Natural killer cell (primary cell): ENCODE results near the gene SLC5A10. TPM values are rescaled to one million over a fixed set of nuclear protein-coding genes. Genes with fewer than 3 reads are reported as not detected.
"Not testable (repeated sequence)": the region's sequence is repeated elsewhere in the genome, so short reads cannot be mapped to it uniquely, and the experiment has no call there.

Source experiments
- ATAC-seq, 3 donors: fragments of 150-1000 bp in 2 of 3; fragments of 200-7000 bp in 1 of 3; cut with Tn5 transposase; 1 replicate in 1 of 3; 2 replicates in 2 of 3; pipeline ENCODE4 v1.10.0; 2021; ENCODE audit warnings: mild to moderate bottlenecking in 2 of 3, moderate library complexity in 2 of 3
- DNase-seq, 2 donors: peaks; one replicate each; pipeline versions ENCODE4 v3.0.0 to v3.0.0-alpha.2; 2013 to 2021; ENCODE audit warnings: mixed read lengths in 1 of 2
- H3K27ac ChIP-seq: one replicate; pipeline ENCODE4 v1.5.1; 2013; ENCODE audit warnings: mild to moderate bottlenecking, low read length
- H3K27me3 ChIP-seq: one replicate; pipeline ENCODE4 v1.6.1; 2013; ENCODE audit warnings: low read length; ENCODE audit not compliant: control insufficient read depth, insufficient read depth
- H3K36me3 ChIP-seq: one replicate; pipeline ENCODE4 v1.6.1; 2013; ENCODE audit warnings: low read length; ENCODE audit not compliant: control insufficient read depth, insufficient read depth
- H3K4me1 ChIP-seq: one replicate; pipeline ENCODE4 v1.6.1; 2013; ENCODE audit warnings: low read length; ENCODE audit not compliant: control insufficient read depth, insufficient read depth
- H3K4me3 ChIP-seq: one replicate; pipeline ENCODE4 v1.5.1; 2013; ENCODE audit warnings: low read length
- H3K9me3 ChIP-seq: one replicate; pipeline ENCODE4 v1.6.1; 2013; ENCODE audit warnings: low read length; ENCODE audit not compliant: control insufficient read depth, insufficient read depth
- H3K27ac Mint-ChIP-seq, 2 donors: one replicate each; pipeline ENCODE4 v1.8.0; 2022; ENCODE audit warnings: mild to moderate bottlenecking in 2 of 2, mixed read lengths in 2 of 2, moderate library complexity in 1 of 2
- H3K27me3 Mint-ChIP-seq, 2 donors: one replicate each; pipeline ENCODE4 v1.8.0; 2022; ENCODE audit warnings: low read depth in 2 of 2, mixed read lengths in 2 of 2
- H3K36me3 Mint-ChIP-seq: one replicate; pipeline ENCODE4 v1.8.0; 2022; ENCODE audit warnings: mixed read lengths
- H3K4me1 Mint-ChIP-seq, 2 donors: one replicate each; pipeline ENCODE4 v1.8.0; 2022; ENCODE audit warnings: mixed read lengths in 2 of 2
- H3K4me3 Mint-ChIP-seq: one replicate; pipeline ENCODE4 v1.8.0; 2022; ENCODE audit warnings: mild to moderate bottlenecking, moderate library complexity, mixed read lengths
- H3K9me3 Mint-ChIP-seq, 2 donors: one replicate each; pipeline ENCODE4 v1.8.0; 2022; ENCODE audit warnings: mixed read lengths in 2 of 2
- WGBS: methylation state at CpG from one replicate; pipeline ENCODE4 v1.1.7; 2013; ENCODE audit warnings: missing lambda C conversion rate; ENCODE audit not compliant: insufficient coverage; 5-methylcytosine and 5-hydroxymethylcytosine counted together
- intact Hi-C: fragments of 100-400 bp; cut with micrococcal nuclease; formaldehyde crosslinking; loops from one replicate; pipeline ENCODE4 v1.14.2; 2022
- total RNA-seq, 4 donors: library from RNA; stranded (reverse); fragments of 120-200 nt in 1 of 4; gene quantifications; one replicate each; pipeline versions ENCODE4 v1.2.3 to v1.2.4, GENCODE V29; 2013 to 2022

SLC5A10 gene
- total RNA-seq, 3 donors from 2014 or later (not counting 1 experiment from before 2014, with no cell fraction given) = 0.28 TPM; not detected in 2

DNA sequence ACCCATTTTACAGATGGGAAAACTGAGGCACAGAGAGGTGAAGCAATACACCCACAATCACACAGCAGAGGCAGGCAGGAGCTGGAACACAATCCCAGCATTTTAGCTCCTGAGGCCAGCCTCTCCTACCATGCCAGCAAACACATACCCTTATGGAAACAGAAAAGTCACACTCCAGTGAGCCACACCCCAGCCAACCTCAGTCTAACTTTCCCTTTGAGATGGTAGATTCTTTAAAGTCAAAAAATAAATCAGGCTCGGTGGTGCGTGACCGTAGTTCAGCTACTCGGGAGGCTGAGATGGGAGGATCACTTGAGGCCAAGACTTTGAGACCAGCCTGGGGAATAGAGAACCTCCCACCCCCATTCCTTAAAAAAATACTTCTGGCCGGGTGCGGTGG, 84.2 kb downstream of the SLC5A10 start:
- intact Hi-C loops, H3K27ac Mint-ChIP-seq, H3K36me3 Mint-ChIP-seq, ATAC-seq, H3K36me3 ChIP-seq, H3K9me3 ChIP-seq, H3K4me3 ChIP-seq, H3K27ac ChIP-seq, H3K4me3 Mint-ChIP-seq, H3K4me1 ChIP-seq, H3K9me3 Mint-ChIP-seq, H3K27me3 Mint-ChIP-seq, H3K27me3 ChIP-seq, DNase-seq, H3K4me1 Mint-ChIP-seq: not testable (repeated sequence)
- WGBS = no CpG with 5 or more reads among the region's 6 CpGs

DNA sequence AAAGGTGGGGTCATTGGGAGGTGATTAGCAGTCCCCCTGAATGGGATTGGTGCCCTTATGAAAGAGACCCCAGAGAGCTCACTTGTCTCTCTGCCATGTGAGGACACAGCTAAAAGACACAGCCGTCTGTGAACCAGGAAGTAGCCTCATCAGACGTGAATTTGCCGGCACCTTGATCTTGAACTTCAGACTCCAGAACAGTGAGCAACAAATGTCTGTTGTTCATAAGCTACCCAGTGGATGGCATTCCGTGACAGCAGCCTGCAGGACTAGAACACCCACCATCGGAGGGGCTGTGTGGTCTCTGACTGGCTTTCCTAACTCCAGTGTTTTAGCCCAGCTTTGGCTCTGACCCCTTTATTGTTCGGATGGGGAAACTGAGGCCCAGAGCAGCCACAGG, 85.6 kb downstream of the SLC5A10 start:
- H3K9me3 ChIP-seq, H3K27me3 ChIP-seq, H3K9me3 Mint-ChIP-seq, H3K27ac ChIP-seq, intact Hi-C loops, DNase-seq, H3K4me1 ChIP-seq, H3K4me1 Mint-ChIP-seq, H3K4me3 Mint-ChIP-seq, ATAC-seq, H3K36me3 Mint-ChIP-seq, H3K27ac Mint-ChIP-seq, H3K27me3 Mint-ChIP-seq, H3K4me3 ChIP-seq, H3K36me3 ChIP-seq: not testable (repeated sequence)
- no CpG with 5 or more reads among the region's 6 CpGs for WGBS

DNA sequence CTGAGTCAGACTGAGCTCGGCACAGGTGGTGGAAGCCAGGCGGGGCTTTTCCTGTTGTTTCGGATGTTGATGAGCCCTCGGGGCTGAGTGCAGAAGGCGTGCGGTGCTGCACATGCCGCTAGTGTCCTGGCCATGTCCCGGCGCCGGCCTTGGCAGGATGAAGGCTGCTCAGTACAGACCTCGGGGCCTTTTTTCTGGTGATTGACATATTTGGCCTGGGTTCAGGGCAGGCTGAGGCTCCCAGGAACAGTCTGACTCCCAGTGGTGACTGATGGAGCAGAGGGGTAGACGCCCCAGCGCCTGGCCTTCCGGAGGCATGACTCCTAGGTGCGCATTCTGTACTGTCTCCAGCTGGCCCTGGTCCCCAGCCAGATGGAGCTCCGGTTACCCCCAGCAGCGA, 86.0 kb downstream of the SLC5A10 start:
- H3K36me3 ChIP-seq, H3K27ac Mint-ChIP-seq, H3K36me3 Mint-ChIP-seq, H3K27me3 Mint-ChIP-seq, H3K4me1 Mint-ChIP-seq, H3K9me3 ChIP-seq, DNase-seq, H3K27me3 ChIP-seq, H3K4me3 Mint-ChIP-seq, H3K27ac ChIP-seq, H3K9me3 Mint-ChIP-seq, H3K4me3 ChIP-seq, H3K4me1 ChIP-seq, intact Hi-C loops, ATAC-seq: not testable (repeated sequence)
- no CpG with 5 or more reads among the region's 17 CpGs for WGBS

DNA sequence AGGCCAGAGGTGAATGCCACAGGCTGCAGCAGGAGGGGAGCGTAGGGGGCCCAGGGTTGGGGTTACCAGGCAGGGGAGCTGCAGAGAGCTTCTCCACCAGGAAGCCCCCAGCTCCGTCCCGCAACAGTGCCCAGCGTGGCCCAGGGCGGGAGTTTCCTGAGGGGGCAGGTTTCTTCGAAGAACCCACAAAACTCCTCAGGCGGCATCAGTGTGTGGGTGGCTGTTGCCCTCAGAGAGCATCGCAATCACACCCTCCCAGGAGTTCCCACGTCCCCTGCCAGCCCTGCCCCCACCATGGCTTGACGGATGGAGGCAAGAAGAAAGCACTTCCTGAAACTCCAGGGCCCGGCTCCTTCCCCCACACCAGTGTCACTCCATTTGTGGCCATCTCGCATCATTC, 86.8 kb downstream of the SLC5A10 start:
- H3K27ac ChIP-seq, H3K27ac Mint-ChIP-seq, intact Hi-C loops, H3K27me3 ChIP-seq, H3K9me3 ChIP-seq, H3K9me3 Mint-ChIP-seq, H3K4me3 ChIP-seq, H3K27me3 Mint-ChIP-seq, H3K36me3 Mint-ChIP-seq, H3K4me3 Mint-ChIP-seq, H3K4me1 ChIP-seq, ATAC-seq, H3K36me3 ChIP-seq, H3K4me1 Mint-ChIP-seq, DNase-seq: not testable (repeated sequence)
- no CpG with 5 or more reads among the region's 12 CpGs for WGBS

DNA sequence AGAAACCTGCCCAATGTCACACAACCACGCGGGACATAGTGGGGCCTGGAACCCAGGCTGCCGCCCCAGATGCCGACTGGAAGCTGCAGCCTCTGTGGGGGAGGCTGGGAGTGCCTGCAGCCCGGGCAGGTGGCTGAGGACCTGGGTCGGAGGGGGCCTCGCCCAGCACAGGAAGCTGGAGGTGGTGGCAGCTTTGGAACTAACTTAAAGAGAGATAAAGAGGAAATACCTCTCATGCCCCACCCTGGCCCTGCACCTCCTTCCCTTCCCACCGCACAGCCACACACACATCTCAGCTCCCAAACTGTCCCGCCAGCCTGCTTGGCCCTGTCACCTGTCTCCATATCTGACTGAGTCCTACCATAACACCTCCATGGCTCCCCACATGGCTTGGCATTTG, 88.4 kb downstream of the SLC5A10 start:
- H3K4me3 Mint-ChIP-seq, DNase-seq, H3K4me1 Mint-ChIP-seq, H3K4me1 ChIP-seq, ATAC-seq, H3K36me3 ChIP-seq, intact Hi-C loops, H3K36me3 Mint-ChIP-seq, H3K27ac ChIP-seq, H3K4me3 ChIP-seq, H3K27ac Mint-ChIP-seq, H3K9me3 Mint-ChIP-seq, H3K27me3 Mint-ChIP-seq, H3K9me3 ChIP-seq, H3K27me3 ChIP-seq: not testable (repeated sequence)
- WGBS = no CpG with 5 or more reads among the region's 9 CpGs

DNA sequence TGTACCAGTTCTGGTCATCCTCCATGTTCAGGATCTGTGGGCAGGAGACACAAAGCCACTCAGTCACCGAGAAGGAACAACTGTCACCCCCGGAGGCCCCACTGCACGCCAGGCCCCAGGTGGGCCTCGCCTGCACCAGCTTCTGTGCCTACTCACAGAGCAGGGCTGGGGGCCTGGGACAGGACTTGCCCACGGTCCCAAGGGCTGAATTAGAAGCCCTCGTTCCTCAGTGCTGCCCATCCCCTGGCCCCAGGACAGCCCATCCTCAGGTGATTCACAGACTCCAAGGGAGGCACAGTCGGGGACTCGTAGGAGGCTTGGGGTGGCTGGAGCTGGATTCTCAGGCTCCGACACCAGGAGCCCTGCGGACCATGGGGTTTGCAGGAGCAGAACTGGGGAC, 89.9 kb downstream of the SLC5A10 start:
- DNase-seq, H3K36me3 ChIP-seq, H3K27ac Mint-ChIP-seq, H3K9me3 Mint-ChIP-seq, ATAC-seq, H3K27me3 Mint-ChIP-seq, H3K4me3 Mint-ChIP-seq, intact Hi-C loops, H3K4me1 Mint-ChIP-seq, H3K27me3 ChIP-seq, H3K9me3 ChIP-seq, H3K27ac ChIP-seq, H3K4me3 ChIP-seq, H3K4me1 ChIP-seq, H3K36me3 Mint-ChIP-seq: not testable (repeated sequence)
- WGBS = 75% methylated on average over 2 of the region's 10 CpGs

DNA sequence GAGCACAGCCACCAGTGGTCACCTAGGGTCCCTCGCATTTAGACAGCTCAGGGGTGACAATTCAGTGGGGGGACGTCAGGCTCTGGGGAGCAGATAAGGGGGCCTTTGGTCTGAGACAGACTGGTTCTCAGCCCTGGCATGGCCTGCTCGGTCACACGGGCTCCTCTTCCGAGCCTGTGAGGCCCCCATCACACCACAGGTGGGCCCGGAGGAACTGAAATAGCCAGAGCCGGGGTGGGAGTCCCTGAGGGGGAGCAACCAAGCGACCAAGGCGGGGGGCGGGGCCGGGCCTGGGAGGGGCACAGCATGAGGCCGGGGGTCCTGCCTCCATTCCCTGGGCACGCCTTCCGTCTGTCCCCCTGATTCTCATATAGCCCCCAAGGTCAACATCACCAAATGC, 90.4 kb downstream of the SLC5A10 start:
- H3K4me3 Mint-ChIP-seq, H3K4me1 ChIP-seq, H3K36me3 ChIP-seq, H3K4me3 ChIP-seq, H3K9me3 Mint-ChIP-seq, H3K4me1 Mint-ChIP-seq, H3K27me3 ChIP-seq, H3K36me3 Mint-ChIP-seq, H3K27me3 Mint-ChIP-seq, DNase-seq, intact Hi-C loops, H3K27ac ChIP-seq, H3K27ac Mint-ChIP-seq, H3K9me3 ChIP-seq, ATAC-seq: not testable (repeated sequence)
- no CpG with 5 or more reads among the region's 14 CpGs for WGBS

DNA sequence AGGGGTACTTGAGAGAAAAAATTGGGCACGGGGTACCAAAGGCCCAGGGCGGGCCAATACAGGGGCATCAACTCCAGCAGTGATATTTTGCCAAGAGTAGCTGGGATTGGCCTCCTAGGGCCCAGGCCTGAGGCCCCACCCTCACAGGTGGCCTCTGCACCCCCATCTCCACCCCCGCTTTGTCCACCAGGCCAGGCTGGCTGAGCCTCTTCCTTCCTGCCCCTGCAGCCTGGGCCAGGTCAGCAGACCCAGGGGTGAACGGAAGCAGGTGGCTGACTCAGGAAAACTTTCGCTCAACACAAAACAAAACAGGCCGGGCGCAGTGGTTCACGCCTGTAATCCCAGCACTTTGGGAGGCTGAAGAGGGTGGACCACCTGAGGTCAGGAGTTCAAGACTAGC, 91.1 kb downstream of the SLC5A10 start:
- H3K27ac Mint-ChIP-seq, intact Hi-C loops, H3K4me3 ChIP-seq, H3K27me3 ChIP-seq, H3K27me3 Mint-ChIP-seq, ATAC-seq, H3K9me3 Mint-ChIP-seq, H3K36me3 ChIP-seq, DNase-seq, H3K4me1 ChIP-seq, H3K9me3 ChIP-seq, H3K4me3 Mint-ChIP-seq, H3K4me1 Mint-ChIP-seq, H3K27ac ChIP-seq, H3K36me3 Mint-ChIP-seq: not testable (repeated sequence)
- WGBS = no CpG with 5 or more reads among the region's 8 CpGs
